ENCODE results near the gene DFFA.
"Not testable (repeated sequence)": the region's sequence is repeated elsewhere in the genome, so short reads cannot be mapped to it uniquely, and the experiment has no call there.

DFFA gene

DNA sequence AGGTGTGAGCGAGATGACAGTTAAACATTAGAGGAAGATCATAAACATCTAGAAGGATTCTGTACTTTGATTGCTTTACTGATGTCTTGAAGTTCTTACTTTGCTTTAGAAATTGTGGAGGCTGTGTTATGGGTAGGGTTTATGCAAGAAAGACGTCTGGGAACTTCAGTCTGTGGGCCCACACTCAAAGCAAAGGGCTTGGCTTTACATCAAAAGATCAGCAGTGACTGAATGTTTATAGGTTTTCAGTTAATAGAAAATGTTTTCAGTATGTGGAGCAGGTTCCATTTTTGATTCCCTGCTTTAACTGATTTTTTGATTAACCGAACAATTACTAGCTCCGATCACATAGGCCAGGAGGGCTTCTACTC lies 34.3 kb upstream of the DFFA start:
- FAIRE-seq, result no peak
- TF ChIP-seq POLR2A (IDR thresholded peaks at IDR 0.05; ENCODE audit: low read depth, low read length) (no peak), PAX5 (IDR thresholded peaks at IDR 0.05; ENCODE audit: insufficient read depth, low read length, severe bottlenecking) (no peak), SPI1 (IDR thresholded peaks at IDR 0.05; ENCODE audit: low read depth, low read length) (no peak), TAF1 (IDR thresholded peaks at IDR 0.05; ENCODE audit: low read depth, low read length) (no peak), POU2F2 (IDR thresholded peaks at IDR 0.05; ENCODE audit: low read depth, low read length) (no peak), POLR2AphosphoS5 (IDR thresholded peaks at IDR 0.05; ENCODE audit: low read depth, low read length) (no peak)
- no peak for DNase-seq (ENCODE audit: insufficient read length, low spot score)

DNA sequence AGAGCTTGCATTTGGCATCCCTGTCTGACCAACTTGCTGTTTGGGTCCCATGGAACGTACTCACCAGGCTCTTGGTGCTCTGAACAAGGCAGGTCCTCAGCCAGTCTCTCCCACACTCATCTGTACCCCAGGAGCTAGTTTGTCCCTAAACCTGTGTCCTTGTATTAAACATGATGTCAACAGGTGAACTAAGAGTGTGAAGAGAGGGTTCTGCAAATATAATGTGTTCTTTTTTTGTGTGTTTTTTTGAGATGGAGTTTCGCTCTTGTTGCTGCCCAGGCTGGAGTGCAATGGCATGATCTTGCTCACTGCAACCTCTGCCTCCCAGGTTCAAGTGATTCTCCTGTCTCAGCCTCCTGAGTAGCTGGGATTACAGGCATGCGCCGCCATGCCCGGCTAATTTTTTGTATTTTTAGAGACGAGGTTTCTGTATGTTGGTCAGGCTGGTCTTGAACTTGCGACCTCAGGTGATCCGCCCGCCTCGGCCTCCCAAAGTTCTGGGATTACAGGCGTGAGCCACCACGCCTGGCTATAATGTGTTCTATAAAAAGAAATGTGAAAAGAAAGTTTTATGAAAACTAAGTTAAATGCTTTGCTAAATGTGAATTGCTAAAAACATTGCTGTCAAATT lies 33.8 kb upstream of the DFFA start:
- FAIRE-seq; DNase-seq (ENCODE audit: insufficient read length, low spot score): not testable (repeated sequence)

DNA sequence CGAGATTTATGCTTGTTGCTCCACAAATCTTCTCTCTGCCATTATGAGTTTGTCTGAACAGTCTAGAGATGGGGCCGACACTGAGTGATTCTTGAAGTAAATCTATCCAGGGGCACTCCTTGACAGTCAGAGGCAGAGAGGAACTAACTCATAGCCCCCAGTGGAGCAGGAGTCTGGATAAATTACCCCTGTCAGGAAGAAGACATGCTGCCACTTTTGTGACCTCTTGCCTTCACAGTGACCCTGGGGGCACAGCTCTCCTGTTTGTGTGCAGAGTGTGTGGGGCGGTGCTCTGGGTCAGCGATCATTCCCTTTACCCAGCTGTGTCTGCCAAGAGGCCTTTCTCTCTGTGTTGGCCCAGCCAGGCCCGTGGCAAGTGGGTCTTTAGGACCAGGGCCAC lies 31.9 kb upstream of the DFFA start:
- FAIRE-seq (no peak), DNase-seq (ENCODE audit: insufficient read length, low spot score) (no peak)
- TF ChIP-seq POLR2AphosphoS5 (IDR thresholded peaks at IDR 0.05; ENCODE audit: low read depth, low read length), result no peak
- TF ChIP-seq POU2F2 (IDR thresholded peaks at IDR 0.05; ENCODE audit: low read depth, low read length), result no peak
- no peak for TF ChIP-seq PAX5 (IDR thresholded peaks at IDR 0.05; ENCODE audit: insufficient read depth, low read length, severe bottlenecking)
- TF ChIP-seq POLR2A (IDR thresholded peaks at IDR 0.05; ENCODE audit: low read depth, low read length), result no peak
- TF ChIP-seq TAF1 (IDR thresholded peaks at IDR 0.05; ENCODE audit: low read depth, low read length), result no peak
- no peak for TF ChIP-seq SPI1 (IDR thresholded peaks at IDR 0.05; ENCODE audit: low read depth, low read length)

DNA sequence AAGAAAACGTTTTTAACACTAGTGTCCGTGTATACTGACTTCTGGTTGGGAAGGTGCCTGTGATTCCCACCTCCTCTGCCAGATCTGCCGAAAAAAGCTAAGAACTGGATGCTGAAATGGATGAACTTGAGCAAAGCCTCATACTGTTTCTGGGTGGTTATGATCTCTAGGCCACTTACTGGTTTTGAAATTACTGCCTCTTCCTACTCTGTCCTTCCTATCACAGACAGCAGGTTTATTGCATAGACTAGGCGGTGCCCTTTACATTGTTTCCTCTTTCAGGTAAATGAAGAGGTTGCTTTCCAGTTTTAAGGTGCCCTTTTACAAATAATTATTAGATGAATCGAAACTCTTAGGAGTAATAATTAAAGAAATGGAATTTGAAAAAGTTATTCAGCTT lies 29.9 kb upstream of the DFFA start:
- FAIRE-seq (peak; percentile 16), DNase-seq (ENCODE audit: insufficient read length, low spot score) (no peak)
- no peak for TF ChIP-seq POLR2A (IDR thresholded peaks at IDR 0.05; ENCODE audit: low read depth, low read length)
- no peak for TF ChIP-seq POLR2AphosphoS5 (IDR thresholded peaks at IDR 0.05; ENCODE audit: low read depth, low read length)
- no peak for TF ChIP-seq POU2F2 (IDR thresholded peaks at IDR 0.05; ENCODE audit: low read depth, low read length)
- no peak for TF ChIP-seq TAF1 (IDR thresholded peaks at IDR 0.05; ENCODE audit: low read depth, low read length)
- TF ChIP-seq PAX5 (IDR thresholded peaks at IDR 0.05; ENCODE audit: insufficient read depth, low read length, severe bottlenecking), result no peak
- no peak for TF ChIP-seq SPI1 (IDR thresholded peaks at IDR 0.05; ENCODE audit: low read depth, low read length)

DNA sequence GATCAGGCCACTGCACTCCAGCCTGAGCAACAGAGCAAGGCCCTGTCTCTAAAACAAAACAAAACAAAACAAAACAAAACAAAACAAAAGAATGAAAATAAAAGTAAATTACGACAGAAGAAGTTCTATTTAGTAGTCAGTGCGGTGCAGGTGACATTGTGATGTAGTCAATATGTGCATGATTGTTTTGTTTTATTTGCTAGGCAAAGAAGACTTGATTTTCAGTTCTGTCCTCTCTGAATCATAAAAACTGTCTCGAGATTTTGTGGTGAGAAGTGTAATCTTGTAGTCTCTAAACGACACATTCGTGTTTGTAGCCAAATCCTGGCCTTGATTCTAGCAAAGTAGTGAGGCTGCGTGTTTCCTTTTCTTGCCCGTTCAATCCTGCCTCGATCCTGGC lies 25.9 kb upstream of the DFFA start:
- TF ChIP-seq POU2F2 (IDR thresholded peaks at IDR 0.05; ENCODE audit: low read depth, low read length), result no peak
- no peak for TF ChIP-seq POLR2A (IDR thresholded peaks at IDR 0.05; ENCODE audit: low read depth, low read length)
- TF ChIP-seq POLR2AphosphoS5 (IDR thresholded peaks at IDR 0.05; ENCODE audit: low read depth, low read length), result no peak
- no peak for TF ChIP-seq SPI1 (IDR thresholded peaks at IDR 0.05; ENCODE audit: low read depth, low read length)
- TF ChIP-seq PAX5 (IDR thresholded peaks at IDR 0.05; ENCODE audit: insufficient read depth, low read length, severe bottlenecking), result no peak
- no peak for TF ChIP-seq TAF1 (IDR thresholded peaks at IDR 0.05; ENCODE audit: low read depth, low read length)
- no peak for DNase-seq (ENCODE audit: insufficient read length, low spot score)
- peak; percentile 35 for FAIRE-seq

DNA sequence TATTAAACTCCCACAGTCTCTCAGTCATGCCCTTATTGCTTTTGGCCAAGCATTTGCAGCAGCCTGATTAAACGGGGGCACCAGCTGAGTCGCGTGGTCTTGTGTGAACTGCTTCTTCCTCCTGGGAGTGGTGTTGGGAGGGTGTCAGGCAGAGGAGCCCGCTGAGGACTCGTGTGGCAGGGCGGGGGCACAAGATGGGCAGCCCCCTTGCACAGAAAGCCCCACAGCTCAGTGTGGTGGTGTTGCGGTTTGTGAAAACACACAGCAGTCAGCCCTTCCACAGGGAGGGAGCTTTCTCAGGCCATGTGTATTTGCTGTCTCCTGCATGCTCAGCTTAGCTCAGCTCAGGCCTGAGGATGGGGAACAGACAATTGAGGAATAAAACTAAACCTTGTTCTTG lies 24.8 kb upstream of the DFFA start:
- no peak for TF ChIP-seq POU2F2 (IDR thresholded peaks at IDR 0.05; ENCODE audit: low read depth, low read length)
- TF ChIP-seq SPI1 (IDR thresholded peaks at IDR 0.05; ENCODE audit: low read depth, low read length), result no peak
- no peak for TF ChIP-seq POLR2A (IDR thresholded peaks at IDR 0.05; ENCODE audit: low read depth, low read length)
- TF ChIP-seq POLR2AphosphoS5 (IDR thresholded peaks at IDR 0.05; ENCODE audit: low read depth, low read length), result no peak
- TF ChIP-seq PAX5 (IDR thresholded peaks at IDR 0.05; ENCODE audit: insufficient read depth, low read length, severe bottlenecking), result no peak
- no peak for TF ChIP-seq TAF1 (IDR thresholded peaks at IDR 0.05; ENCODE audit: low read depth, low read length)
- FAIRE-seq, result no peak
- no peak for DNase-seq (ENCODE audit: insufficient read length, low spot score)

DNA sequence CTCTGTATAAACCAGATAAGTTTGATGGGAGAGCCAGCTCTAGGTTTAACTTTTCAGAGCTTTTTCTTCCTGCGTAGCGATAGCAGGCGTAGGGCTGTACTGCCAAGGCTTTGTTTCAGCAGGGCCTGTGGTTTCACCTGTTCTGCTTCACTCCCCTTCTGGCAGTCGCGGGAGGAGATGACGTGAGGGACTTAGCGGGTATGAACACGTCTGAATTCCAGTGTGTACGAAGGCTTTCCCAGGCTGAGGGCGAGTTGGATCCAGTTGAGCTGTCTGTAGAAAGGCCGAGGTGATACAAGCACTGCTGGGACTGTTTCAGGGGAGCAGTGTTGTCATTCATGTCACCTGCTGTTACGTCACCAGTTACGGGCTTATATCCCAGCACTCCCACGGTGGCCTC lies 23.6 kb upstream of the DFFA start:
- DNase-seq (ENCODE audit: insufficient read length, low spot score) (no peak), FAIRE-seq (no peak)

DNA sequence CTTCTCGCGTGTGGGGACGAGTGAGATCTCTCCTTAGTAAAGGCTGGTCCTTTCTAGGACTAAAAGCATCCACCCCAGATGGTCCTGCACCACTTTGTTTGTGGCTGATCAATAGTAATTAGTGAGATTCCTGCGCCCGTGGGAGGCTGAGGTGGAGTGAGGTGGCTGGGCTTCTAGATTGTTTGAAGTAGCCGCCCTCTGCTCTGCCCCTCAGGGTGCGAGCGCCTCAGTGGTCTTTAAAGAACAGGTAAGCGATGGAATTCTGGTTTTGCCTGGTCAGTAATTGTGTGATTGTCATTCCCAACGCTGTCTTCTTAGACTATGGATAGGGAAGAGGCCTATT lies 23.1 kb upstream of the DFFA start:
- TF ChIP-seq PAX5 (IDR thresholded peaks at IDR 0.05; ENCODE audit: insufficient read depth, low read length, severe bottlenecking) (no peak), POU2F2 (IDR thresholded peaks at IDR 0.05; ENCODE audit: low read depth, low read length) (no peak), POLR2AphosphoS5 (IDR thresholded peaks at IDR 0.05; ENCODE audit: low read depth, low read length) (no peak), SPI1 (IDR thresholded peaks at IDR 0.05; ENCODE audit: low read depth, low read length) (no peak), TAF1 (IDR thresholded peaks at IDR 0.05; ENCODE audit: low read depth, low read length) (no peak), POLR2A (IDR thresholded peaks at IDR 0.05; ENCODE audit: low read depth, low read length) (no peak)
- DNase-seq (ENCODE audit: insufficient read length, low spot score) (no peak), FAIRE-seq (no peak)

More for the DNA sequence above, 23.6 kb upstream of the DFFA start:
- TF ChIP-seq TAF1 (IDR thresholded peaks at IDR 0.05; ENCODE audit: low read depth, low read length) (no peak), POLR2A (IDR thresholded peaks at IDR 0.05; ENCODE audit: low read depth, low read length) (no peak), PAX5 (IDR thresholded peaks at IDR 0.05; ENCODE audit: insufficient read depth, low read length, severe bottlenecking) (no peak), POLR2AphosphoS5 (IDR thresholded peaks at IDR 0.05; ENCODE audit: low read depth, low read length) (no peak), SPI1 (IDR thresholded peaks at IDR 0.05; ENCODE audit: low read depth, low read length) (no peak), POU2F2 (IDR thresholded peaks at IDR 0.05; ENCODE audit: low read depth, low read length) (no peak)

DNA sequence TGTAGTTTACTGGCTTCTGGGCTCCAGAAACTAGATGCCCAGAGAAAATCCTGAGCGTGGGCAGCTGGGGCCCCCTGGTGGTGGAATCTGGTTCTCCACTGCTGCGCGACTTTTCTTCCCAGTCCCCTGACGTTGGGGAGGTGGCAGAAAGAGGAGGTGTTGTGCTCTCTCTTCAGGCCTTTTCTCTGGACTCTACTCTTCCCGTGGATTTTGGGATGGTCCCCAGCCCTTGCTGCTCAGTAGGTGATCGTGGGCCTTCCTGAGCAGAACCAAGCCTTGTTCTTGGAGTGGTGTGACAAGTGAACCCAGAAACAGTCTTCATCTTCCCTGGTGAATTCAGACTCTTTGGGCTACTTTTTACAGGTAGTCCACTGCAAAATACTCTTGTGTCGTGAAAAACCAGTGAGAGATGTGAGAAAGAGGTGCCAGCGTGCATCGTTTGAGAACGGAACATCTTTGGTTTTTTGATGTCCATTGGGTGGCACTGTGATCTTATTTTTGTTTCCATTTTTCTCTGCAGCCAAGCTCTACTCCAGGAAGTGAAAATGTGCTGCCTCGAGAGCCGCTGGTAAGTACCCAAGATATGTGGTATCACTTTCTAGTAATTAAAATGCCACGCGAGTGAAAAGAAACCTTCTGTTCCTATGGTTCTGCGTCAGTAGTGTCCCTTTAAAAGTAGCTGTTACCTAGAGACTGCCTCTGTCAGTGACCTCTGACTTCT lies 22.6 kb upstream of the DFFA start:
- peak; percentile 89 for FAIRE-seq
- DNase-seq (ENCODE audit: insufficient read length, low spot score), result peak; percentile 57
- TF ChIP-seq SPI1 (IDR thresholded peaks at IDR 0.05; ENCODE audit: low read depth, low read length) (no peak), TAF1 (IDR thresholded peaks at IDR 0.05; ENCODE audit: low read depth, low read length) (no peak), POLR2A (IDR thresholded peaks at IDR 0.05; ENCODE audit: low read depth, low read length) (no peak), POLR2AphosphoS5 (IDR thresholded peaks at IDR 0.05; ENCODE audit: low read depth, low read length) (no peak), POU2F2 (IDR thresholded peaks at IDR 0.05; ENCODE audit: low read depth, low read length) (no peak), PAX5 (IDR thresholded peaks at IDR 0.05; ENCODE audit: insufficient read depth, low read length, severe bottlenecking) (no peak)

DNA sequence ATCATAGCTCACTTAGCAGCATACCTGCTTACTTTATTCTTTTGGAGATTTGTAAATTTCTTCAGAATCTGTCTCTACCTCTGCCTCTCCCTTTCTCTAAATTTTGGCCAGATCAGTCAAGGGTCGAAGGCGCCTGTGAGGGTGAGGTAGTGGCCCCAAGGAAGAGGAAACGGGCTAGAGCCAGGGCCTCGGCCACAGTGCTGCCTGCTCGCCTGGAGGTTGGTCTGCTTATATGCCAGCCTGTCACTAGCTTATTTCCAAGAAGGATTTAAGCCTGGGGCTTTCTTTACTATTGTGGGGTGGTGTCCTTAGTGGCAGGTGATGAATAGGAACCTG lies 22.1 kb upstream of the DFFA start:
- FAIRE-seq, result no peak
- DNase-seq (ENCODE audit: insufficient read length, low spot score), result no peak
- TF ChIP-seq POU2F2 (IDR thresholded peaks at IDR 0.05; ENCODE audit: low read depth, low read length), result no peak
- no peak for TF ChIP-seq POLR2AphosphoS5 (IDR thresholded peaks at IDR 0.05; ENCODE audit: low read depth, low read length)
- TF ChIP-seq SPI1 (IDR thresholded peaks at IDR 0.05; ENCODE audit: low read depth, low read length), result no peak
- TF ChIP-seq TAF1 (IDR thresholded peaks at IDR 0.05; ENCODE audit: low read depth, low read length), result no peak

All from GM12891 (cell line).